ENCODE data around the gene FLNC.

Gene FLNC

DNA sequence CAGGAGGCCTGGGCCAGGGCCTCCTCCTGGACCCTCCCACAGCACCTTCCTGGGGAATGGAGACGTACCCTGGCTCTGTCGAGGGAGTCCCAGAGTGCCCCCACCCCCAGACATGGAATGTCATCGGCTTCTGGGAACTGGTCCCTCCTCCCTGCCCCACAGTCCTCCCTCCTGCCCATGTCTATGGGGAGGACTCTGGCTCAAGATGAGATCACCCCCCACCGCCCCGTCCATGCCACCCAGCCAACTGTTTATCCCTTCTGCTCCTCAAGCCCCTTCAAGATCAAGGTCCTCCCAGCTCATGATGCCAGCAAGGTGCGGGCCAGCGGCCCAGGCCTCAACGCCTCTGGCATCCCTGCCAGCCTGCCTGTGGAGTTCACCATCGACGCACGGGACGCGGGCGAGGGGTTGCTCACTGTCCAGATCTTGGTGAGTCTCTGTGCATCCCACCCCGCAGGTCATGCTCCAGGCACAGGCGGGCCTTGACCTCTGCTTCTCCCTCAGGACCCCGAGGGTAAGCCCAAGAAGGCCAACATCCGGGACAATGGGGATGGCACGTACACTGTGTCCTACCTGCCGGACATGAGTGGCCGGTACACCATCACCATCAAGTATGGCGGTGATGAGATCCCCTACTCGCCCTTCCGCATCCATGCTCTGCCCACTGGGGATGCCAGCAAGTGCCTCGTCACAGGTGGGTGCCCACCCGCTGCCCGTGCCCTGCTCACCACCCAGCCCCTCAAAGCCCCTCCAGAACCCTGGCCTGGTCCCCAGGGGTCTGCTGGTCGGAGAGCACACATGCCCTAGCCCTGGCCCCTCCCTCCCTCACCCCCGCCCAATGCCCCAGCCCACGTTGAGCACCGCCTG, 18.3 kb downstream of the FLNC start:
- no peak for FAIRE-seq

DNA sequence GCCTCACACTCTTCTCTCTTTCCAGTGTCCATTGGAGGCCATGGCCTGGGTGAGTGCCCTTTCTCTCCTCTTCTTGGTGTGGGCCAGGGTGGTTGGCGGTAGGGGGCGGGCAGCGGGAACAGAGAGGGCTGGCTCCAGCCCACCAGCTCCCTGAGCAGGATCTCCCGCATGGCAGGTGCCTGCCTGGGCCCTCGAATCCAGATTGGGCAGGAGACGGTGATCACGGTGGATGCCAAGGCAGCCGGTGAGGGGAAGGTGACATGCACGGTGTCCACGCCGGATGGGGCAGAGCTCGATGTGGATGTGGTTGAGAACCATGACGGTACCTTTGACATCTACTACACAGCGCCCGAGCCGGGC, 18.9 kb downstream of the FLNC start:
- TF ChIP-seq TAF1 (IDR thresholded peaks at IDR 0.05; ENCODE audit: borderline replicate concordance, low read depth, low read length) = no peak
- TF ChIP-seq POLR2AphosphoS5 (IDR thresholded peaks at IDR 0.05; ENCODE audit: low read depth, low read length) = no peak
- TF ChIP-seq POLR2A (IDR thresholded peaks at IDR 0.05; ENCODE audit: low read depth, low read length) = no peak
- DNase-seq (ENCODE audit: insufficient read length) (no peak), FAIRE-seq (no peak)

More for the DNA sequence above, 18.3 kb downstream of the FLNC start:
- DNase-seq (ENCODE audit: insufficient read length) = no peak
- no peak for TF ChIP-seq TAF1 (IDR thresholded peaks at IDR 0.05; ENCODE audit: borderline replicate concordance, low read depth, low read length)
- TF ChIP-seq POLR2AphosphoS5 (IDR thresholded peaks at IDR 0.05; ENCODE audit: low read depth, low read length) = no peak
- no peak for TF ChIP-seq POLR2A (IDR thresholded peaks at IDR 0.05; ENCODE audit: low read depth, low read length)

DNA sequence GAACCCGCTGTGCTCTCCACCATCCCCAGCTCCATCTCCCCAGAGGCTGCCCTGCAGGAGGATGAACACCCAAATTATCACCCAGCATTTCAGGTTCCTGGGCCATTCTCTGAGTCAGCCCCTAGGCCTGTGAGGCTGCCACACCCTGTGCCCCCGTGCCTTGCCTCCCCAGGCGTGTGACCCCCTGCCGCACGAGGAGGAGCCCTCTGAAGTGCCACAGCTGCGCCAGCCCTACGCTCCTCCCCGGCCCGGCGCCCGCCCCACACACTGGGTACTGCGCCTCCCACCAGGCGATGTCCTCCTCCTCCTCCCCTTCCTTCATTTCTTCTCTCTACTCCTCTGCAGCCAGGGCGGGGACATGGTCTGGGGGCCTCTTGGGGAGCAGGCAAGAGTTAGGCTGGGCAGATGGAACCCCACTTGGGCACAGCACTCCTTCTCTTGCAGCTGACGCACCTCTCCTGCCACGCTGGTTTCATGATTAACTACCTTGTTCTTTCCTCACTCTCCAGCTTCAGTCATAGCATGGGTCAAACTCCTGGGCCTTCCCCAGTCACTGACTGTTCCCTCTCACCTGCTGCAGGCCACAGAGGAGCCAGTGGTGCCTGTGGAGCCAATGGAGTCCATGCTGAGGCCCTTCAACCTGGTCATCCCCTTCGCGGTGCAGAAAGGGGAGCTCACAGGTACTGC, 19.7 kb downstream of the FLNC start:
- TF ChIP-seq POLR2A (IDR thresholded peaks at IDR 0.05; ENCODE audit: low read depth, low read length) = no peak
- no peak for TF ChIP-seq POLR2AphosphoS5 (IDR thresholded peaks at IDR 0.05; ENCODE audit: low read depth, low read length)
- TF ChIP-seq TAF1 (IDR thresholded peaks at IDR 0.05; ENCODE audit: borderline replicate concordance, low read depth, low read length) = no peak
- DNase-seq (ENCODE audit: insufficient read length) = no peak
- no peak for FAIRE-seq

DNA sequence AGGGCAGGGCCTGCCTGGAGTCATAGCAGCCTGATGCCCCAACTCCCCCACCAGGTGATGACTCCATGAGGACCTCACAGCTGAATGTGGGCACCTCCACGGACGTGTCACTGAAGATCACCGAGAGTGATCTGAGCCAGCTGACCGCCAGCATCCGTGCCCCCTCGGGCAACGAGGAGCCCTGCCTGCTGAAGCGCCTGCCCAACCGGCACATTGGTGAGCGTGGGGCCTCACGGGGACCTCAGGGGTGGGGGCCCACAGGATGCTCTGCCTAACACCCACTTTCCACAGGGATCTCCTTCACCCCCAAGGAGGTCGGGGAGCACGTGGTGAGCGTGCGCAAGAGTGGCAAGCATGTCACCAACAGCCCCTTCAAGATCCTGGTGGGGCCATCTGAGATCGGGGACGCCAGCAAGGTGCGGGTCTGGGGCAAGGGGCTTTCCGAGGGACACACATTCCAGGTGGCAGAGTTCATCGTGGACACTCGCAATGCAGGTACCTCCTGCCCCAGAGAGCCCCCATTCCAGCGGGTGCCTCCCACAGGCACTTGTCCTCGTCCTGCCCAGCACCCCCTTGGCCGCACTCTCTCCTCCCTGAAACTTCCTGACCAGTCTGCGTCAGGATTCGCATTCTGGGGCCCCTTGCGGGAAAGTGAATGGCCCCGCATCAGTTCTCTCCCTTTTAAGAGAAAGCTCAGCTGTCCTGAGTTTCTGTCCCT, 22.5 kb downstream of the FLNC start:
- FAIRE-seq (no peak), DNase-seq (ENCODE audit: insufficient read length) (no peak)
- TF ChIP-seq POLR2AphosphoS5 (IDR thresholded peaks at IDR 0.05; ENCODE audit: low read depth, low read length) (no peak), POLR2A (IDR thresholded peaks at IDR 0.05; ENCODE audit: low read depth, low read length) (no peak), TAF1 (IDR thresholded peaks at IDR 0.05; ENCODE audit: borderline replicate concordance, low read depth, low read length) (no peak)

DNA sequence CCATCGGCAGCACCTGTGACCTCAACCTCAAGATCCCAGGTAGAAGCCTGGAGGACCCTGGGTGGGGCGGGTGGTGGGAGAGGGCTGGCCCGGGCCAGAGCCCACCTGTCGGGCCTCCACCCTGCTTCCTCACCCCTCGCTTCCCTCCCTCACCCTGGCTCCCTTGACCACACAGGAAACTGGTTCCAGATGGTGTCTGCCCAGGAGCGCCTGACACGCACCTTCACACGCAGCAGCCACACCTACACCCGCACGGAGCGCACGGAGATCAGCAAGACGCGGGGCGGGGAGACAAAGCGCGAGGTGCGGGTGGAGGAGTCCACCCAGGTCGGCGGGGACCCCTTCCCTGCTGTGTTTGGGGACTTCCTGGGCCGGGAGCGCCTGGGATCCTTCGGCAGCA, 23.6 kb downstream of the FLNC start:
- FAIRE-seq (no peak), DNase-seq (ENCODE audit: insufficient read length) (no peak)
- TF ChIP-seq TAF1 (IDR thresholded peaks at IDR 0.05; ENCODE audit: borderline replicate concordance, low read depth, low read length) = no peak
- no peak for TF ChIP-seq POLR2A (IDR thresholded peaks at IDR 0.05; ENCODE audit: low read depth, low read length)
- TF ChIP-seq POLR2AphosphoS5 (IDR thresholded peaks at IDR 0.05; ENCODE audit: low read depth, low read length) = no peak

DNA sequence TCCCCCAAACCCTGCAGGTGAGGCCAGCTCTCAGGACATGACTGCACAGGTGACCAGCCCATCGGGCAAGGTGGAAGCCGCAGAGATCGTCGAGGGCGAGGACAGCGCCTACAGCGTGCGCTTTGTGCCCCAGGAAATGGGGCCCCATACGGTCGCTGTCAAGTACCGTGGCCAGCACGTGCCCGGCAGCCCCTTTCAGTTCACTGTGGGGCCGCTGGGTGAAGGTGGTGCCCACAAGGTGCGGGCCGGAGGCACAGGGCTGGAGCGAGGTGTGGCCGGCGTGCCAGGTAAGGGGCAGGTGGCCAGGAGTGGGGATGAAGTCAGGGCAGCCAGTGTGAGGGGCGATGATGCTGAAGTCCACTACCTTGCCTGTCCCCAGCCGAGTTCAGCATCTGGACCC, 24.2 kb downstream of the FLNC start:
- no peak for FAIRE-seq
- TF ChIP-seq POLR2AphosphoS5 (IDR thresholded peaks at IDR 0.05; ENCODE audit: low read depth, low read length) = no peak
- DNase-seq (ENCODE audit: insufficient read length) = no peak

DNA sequence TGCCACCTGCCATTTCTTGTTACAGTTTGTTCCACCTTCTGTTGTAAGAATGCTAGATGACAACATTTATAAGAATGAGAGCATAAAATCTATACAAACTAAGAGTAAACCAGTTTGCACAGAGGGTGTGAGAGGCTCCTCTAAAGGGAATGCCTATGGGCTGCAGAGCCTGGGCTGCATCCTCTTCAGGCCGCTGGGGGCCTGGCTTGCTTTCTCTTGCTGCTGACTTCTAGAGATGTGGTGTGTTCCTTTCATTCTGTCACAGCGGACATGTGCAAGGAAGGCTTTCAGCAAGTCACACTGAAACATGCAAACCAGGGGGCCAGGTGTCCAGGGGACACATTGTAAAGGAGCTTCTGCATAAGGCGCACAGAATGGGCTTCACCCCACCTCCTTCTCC, 25.4 kb downstream of the FLNC start:
- TF ChIP-seq TAF1 (IDR thresholded peaks at IDR 0.05; ENCODE audit: borderline replicate concordance, low read depth, low read length) (no peak), POLR2AphosphoS5 (IDR thresholded peaks at IDR 0.05; ENCODE audit: low read depth, low read length) (no peak), POLR2A (IDR thresholded peaks at IDR 0.05; ENCODE audit: low read depth, low read length) (no peak)
- peak; percentile 50 for FAIRE-seq
- no peak for DNase-seq (ENCODE audit: insufficient read length)

DNA sequence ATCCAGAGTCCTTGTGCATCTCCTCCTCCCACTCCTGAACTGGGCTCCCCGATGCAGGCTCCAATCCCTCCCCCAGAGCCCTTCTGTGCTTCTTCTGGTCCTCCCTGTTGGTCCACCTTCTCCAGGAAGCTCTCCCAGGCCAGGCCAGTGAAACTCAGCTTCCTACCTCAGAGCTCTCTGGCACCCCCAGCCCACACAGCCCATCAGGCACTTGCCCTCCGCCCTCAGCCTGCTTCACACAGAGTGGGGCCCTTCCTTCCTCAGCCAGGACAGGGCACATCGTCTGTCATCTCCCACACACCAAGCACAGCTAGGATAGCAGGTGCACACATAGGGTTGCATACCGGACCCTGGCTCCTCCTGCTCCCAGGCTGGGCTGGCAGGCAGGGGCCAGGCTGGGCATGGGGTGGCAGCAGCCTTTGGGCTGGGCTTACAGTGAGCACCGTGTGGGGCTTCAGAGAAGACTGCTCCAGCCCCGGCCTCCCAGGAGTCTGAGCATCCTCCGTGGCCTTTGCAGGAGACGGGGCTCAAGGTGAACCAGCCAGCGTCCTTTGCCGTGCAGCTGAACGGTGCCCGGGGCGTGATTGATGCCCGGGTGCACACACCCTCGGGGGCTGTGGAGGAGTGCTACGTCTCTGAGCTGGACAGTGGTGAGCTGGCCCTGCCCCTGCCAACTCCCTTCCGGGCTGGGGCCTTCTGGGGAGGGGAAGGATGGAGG, 26.0 kb downstream of the FLNC start:
- TF ChIP-seq TAF1 (IDR thresholded peaks at IDR 0.05; ENCODE audit: borderline replicate concordance, low read depth, low read length) (no peak), POLR2AphosphoS5 (IDR thresholded peaks at IDR 0.05; ENCODE audit: low read depth, low read length) (no peak), POLR2A (IDR thresholded peaks at IDR 0.05; ENCODE audit: low read depth, low read length) (no peak)
- no peak for FAIRE-seq

DNA sequence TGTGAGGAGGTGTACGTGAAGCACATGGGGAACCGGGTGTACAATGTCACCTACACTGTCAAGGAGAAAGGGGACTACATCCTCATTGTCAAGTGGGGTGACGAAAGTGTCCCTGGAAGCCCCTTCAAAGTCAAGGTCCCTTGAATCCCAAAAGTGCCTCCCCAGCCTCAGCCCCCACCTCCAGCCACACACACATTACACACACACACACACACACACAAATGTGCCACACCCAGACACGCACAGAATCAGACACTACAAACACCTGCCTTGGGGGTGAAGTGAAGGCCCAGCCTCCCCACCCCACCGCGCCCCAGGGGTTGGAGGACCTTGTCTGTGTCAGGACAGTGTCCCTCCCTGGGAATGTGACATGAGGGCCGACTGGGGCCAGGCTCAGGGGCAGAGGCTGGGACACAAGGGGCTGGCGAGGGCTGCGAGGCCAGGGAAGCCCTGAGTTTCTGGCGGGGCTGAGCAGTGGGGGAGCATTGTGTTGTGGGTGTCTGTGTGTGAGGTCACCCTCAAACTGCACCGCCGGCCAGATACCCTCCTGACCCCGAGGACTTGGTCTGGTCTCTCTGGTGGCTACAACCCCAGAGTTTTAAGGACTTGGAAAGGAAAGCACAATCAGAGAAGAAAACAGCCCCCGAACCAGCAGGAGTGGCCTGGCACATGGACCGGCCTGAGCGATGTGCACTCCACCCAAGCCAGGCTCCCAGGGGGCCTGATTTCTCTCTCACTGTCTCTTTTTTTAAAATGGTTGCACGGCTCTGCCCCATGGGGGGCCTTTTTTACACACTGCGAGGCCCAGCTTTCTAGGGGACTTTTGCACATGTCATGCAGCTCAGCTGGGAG, 28.4 kb downstream of the FLNC start:
- DNase-seq (ENCODE audit: insufficient read length) = no peak
- no peak for FAIRE-seq
- TF ChIP-seq POLR2AphosphoS5 (IDR thresholded peaks at IDR 0.05; ENCODE audit: low read depth, low read length) = no peak

More for the DNA sequence above, 26.0 kb downstream of the FLNC start:
- DNase-seq (ENCODE audit: insufficient read length) = no peak

DNA sequence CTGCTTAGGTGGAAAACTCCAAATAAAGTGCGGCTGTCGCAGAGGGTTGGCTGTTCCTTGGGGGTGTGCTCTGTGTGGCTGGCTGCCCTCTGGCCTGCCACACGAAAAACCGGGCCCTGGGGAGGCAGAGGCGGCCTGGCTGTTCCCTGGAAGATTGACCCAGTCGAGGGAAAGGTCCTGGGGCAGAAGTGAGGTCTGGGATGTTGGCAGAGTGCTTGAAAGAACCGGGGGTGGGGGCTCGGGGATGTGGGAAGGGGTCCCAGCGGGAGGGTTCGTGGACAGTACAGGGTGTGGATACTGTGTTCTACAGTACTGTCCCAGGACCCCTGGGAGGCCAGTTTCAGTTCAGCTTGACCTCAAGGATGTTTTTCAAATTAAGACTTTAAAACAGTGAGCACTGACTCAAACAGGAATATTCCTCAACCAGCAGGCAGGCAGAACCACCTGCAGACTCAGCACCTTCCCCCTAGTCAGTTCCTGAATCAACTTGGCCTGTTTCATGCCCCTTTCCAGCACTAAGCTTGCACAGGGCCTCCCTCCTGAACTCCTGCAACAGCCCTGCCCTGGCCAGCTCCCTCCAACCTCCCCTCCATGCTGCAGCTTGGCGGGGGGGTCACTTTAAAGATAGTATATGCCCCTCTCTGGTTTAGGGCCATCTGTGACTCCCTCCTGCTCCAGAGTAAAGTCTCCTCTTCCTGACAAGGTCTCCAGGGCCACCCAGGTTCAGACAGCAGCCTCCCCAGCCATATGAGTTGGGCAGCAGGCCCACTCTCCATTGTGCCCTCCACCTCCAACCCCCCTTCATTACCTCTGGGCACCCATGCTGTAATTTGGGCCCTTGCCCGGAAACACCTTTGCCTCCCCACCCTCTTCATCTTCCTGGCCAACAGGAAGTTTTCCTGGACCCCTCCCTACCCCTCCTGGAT, 29.3 kb downstream of the FLNC start:
- TF ChIP-seq POLR2A (IDR thresholded peaks at IDR 0.05; ENCODE audit: low read depth, low read length) = no peak
- no peak for TF ChIP-seq POLR2AphosphoS5 (IDR thresholded peaks at IDR 0.05; ENCODE audit: low read depth, low read length)
- no peak for TF ChIP-seq TAF1 (IDR thresholded peaks at IDR 0.05; ENCODE audit: borderline replicate concordance, low read depth, low read length)
- peak; percentile 21 for FAIRE-seq
- DNase-seq (ENCODE audit: insufficient read length) = no peak
